ENCODE data around the gene MARCHF10. TPM values are rescaled to one million over a fixed set of nuclear protein-coding genes. Genes with fewer than 3 reads are reported as not detected.
A peak's percentile ranks its signal among the peaks of the same experiment; 100 is the strongest.

Gene MARCHF10
- total RNA-seq, 1 experiment from 2014 or later, result 0.39 TPM

- intact Hi-C loops (cut with micrococcal nuclease; ENCODE audit: unreplicated experiment), result no loop called here
- POLR2A ChIA-PET, result no interaction called here
- Histone ChIP-seq H3K27ac (ENCODE audit: low read length) (0 out of 2 replicates have a peak overlapping the region, but pooled peaks have one; percentile 2), H3K4me1 (ENCODE audit: control insufficient read depth, insufficient read depth, low read length) (peaks cover 16% of the 10 kb centered on the region), H3K9me3 (ENCODE audit: control insufficient read depth, insufficient read depth, low read depth, low read length) (no peaks in the 10 kb centered on the region), H3K4me3 (ENCODE audit: low read depth in 2 of 2, low read length in 2 of 2) (peak overlapping the region in 1 of 2 experiments; percentile 25; a peak in 1 of 4 replicates), H3K27me3 (ENCODE audit: control insufficient read depth, insufficient read depth, low read length) (no peaks in the 10 kb centered on the region), H3K36me3 (ENCODE audit: control insufficient read depth, insufficient read depth, low read length) (no peaks in the 10 kb centered on the region)
- in situ Hi-C loops (cut with HindIII; ENCODE audit: low pct_unique_long_range_greater_than_20kb, low sequenced_read_pairs), result no loop called here
- DNase-seq (ENCODE audit: low read depth, low spot score), result peak; percentile 75
- ATAC-seq, result peak; percentile 76
- CTCF ChIA-PET, result interaction anchor here (0.6 kb wide), 1 partner anchor 91 kb away, joined by 3 read pairs; no protein-coding TSS in a partner anchor
- TF ChIP-seq TCF7L2 (IDR thresholded peaks at IDR 0.05; ENCODE audit: low read depth, low read length) (no peak), REST (IDR thresholded peaks at IDR 0.05; ENCODE audit: insufficient read depth in 1 of 2, low read depth in 2 of 2, low read length in 1 of 2) (no peak)
- BruUV-seq (replicated peaks), result no TSS peak
Observed at GRCh38 chr17:62790564-62790986, 17.5 kb downstream of the MARCHF10 start.

- H3K27ac ChIP-seq (ENCODE audit: low read length), result no peak overlapping the region
- in situ Hi-C loops (cut with HindIII; ENCODE audit: low pct_unique_long_range_greater_than_20kb, low sequenced_read_pairs), result no loop called here
- H3K36me3 ChIP-seq (ENCODE audit: control insufficient read depth, insufficient read depth, low read length), result no peaks in the 10 kb centered on the region
- BruUV-seq (replicated peaks), result no TSS peak
- CTCF ChIA-PET, result no interaction called here
- DNase-seq (ENCODE audit: low read depth, low spot score) (no peak), ATAC-seq (no peak)
- peaks cover 16% of the 10 kb centered on the region for H3K4me1 ChIP-seq (ENCODE audit: control insufficient read depth, insufficient read depth, low read length)
- H3K9me3 ChIP-seq (ENCODE audit: control insufficient read depth, insufficient read depth, low read depth, low read length), result peaks cover 5% of the 10 kb centered on the region; the same call in 1 of the 2 replicates
- no peaks in the 10 kb centered on the region for H3K27me3 ChIP-seq (ENCODE audit: control insufficient read depth, insufficient read depth, low read length)
- POLR2A ChIA-PET, result no interaction called here
- no peak for TF ChIP-seq CTCF (IDR thresholded peaks at IDR 0.05)
- TF ChIP-seq TCF7L2 (IDR thresholded peaks at IDR 0.05; ENCODE audit: low read depth, low read length), result no peak
- no peak for TF ChIP-seq REST (IDR thresholded peaks at IDR 0.05; ENCODE audit: insufficient read depth in 1 of 2, low read depth in 2 of 2, low read length in 1 of 2)
- TF ChIP-seq SIN3A (IDR thresholded peaks at IDR 0.05; ENCODE audit: borderline replicate concordance, insufficient read depth, low read depth, low read length), result no peak
- TF ChIP-seq POLR2AphosphoS5 (IDR thresholded peaks at IDR 0.05; ENCODE audit: low read depth, low read length), result no peak
- intact Hi-C loops (cut with micrococcal nuclease; ENCODE audit: unreplicated experiment), result no loop called here
- H3K4me3 ChIP-seq (ENCODE audit: low read depth in 2 of 2, low read length in 2 of 2), result no peak overlapping the region
Observed at GRCh38 chr17:62787366-62787765, 20.7 kb downstream of the MARCHF10 start.

Data from Panc1 (cell line).